ENCODE data around the gene IL9. TPM values are rescaled to one million over a fixed set of nuclear protein-coding genes. Genes with fewer than 3 reads are reported as not detected.
A peak's percentile ranks its signal among the peaks of the same experiment; 100 is the strongest.

Gene IL9
- total and polyA plus RNA-seq, 10 of the 15 experiments (the other 5 are each of a cell fraction or from before 2014, with no cell fraction given): not detected

DNA sequence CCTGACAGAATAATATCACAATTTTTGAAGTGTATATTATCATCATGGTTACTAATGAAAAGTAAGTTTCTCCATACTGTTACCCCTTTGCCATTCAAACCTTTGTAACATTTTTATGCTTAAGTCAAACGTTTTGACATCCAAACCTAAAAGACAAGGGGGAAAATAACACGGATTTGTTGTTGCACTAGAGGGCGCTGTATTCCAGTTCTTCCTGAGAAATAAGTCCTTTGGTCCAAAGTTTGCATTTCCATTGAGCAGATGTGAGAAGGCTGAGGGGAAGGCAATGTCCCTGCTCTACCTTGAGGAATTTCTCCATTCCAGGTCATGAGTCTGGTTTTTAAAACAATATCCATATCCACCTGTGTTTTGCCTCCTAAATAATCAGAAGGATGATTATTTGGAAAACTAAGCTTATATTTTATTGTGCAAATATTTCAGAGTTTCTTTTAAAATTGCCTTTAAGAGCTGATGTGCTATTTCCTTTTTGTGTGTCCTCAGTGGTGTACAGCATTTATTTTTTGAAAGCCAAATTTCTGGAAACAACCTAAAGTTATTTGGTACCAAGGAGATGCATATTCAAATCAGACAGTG is 49.4 kb upstream of the IL9 start:
- DNase-seq (ENCODE audit: low read depth, low spot score) (no peak), FAIRE-seq (peak; percentile 54), ATAC-seq (peak; percentile 70)
- Histone ChIP-seq H3K79me2 (ENCODE audit: control insufficient read depth, insufficient read depth, low read length) (no peaks in the 10 kb centered on the region), H3K36me3 (ENCODE audit: control insufficient read depth in 2 of 2, insufficient read depth in 2 of 2, low read length in 1 of 2) (no peaks in the 10 kb centered on the region), H4K20me1 (ENCODE audit: control insufficient read depth, insufficient read depth) (no peaks in the 10 kb centered on the region), H3K4me1 (ENCODE audit: control insufficient read depth, insufficient read depth, low read length) (no peaks in the 10 kb centered on the region), H3K9me3 (replicated peaks; ENCODE audit: control insufficient read depth, insufficient read depth, low read length) (no peaks in the 10 kb centered on the region), H3K27ac (ENCODE audit: control insufficient read depth, insufficient read depth) (no peak overlapping the region), H3K4me2 (ENCODE audit: control insufficient read depth, insufficient read depth) (no peak overlapping the region), H3K27me3 (replicated peaks in 1 of 2; ENCODE audit: control insufficient read depth in 2 of 2, insufficient read depth in 2 of 2, low read length in 1 of 2) (no peaks in the 10 kb centered on the region; a peak in 2 of 4 replicates), H3K9ac (ENCODE audit: control insufficient read depth, insufficient read depth, low read length) (no peak overlapping the region), H3K4me3 (no peak overlapping the region), H2AFZ (ENCODE audit: control insufficient read depth, low read depth, low read length) (no peak overlapping the region)
- 2% methylated on average over 3 of the region's 3 CpGs for WGBS (ENCODE audit: insufficient coverage, insufficient replicate concordance, low lambda C conversion rate, missing lambda C conversion rate)
- ChIA-PET SMC1A (ENCODE audit: uncharacterized antibody, unreplicated experiment) (interaction anchor here (0.6 to 2.2 kb wide), 8 partner anchors 13 to 268 kb away, joined by 3 to 10 read pairs (median 5); no protein-coding TSS in a partner anchor), RAD21 (ENCODE audit: unreplicated experiment) (interaction anchor here (0.7 to 1.5 kb wide), 6 partner anchors 83 to 267 kb away, joined by 3 to 12 read pairs (median 4); no protein-coding TSS in a partner anchor), CTCF (interaction anchor here (0.6 to 2.5 kb wide), 24 partner anchors 9 to 267 kb away, joined by 3 to 26 read pairs (median 5); partner anchors contain the start of genes LECT2 and SMAD5), POLR2A (no interaction called here)
- TF ChIP-seq CTCF (IDR thresholded peaks at IDR 0.05 in 2 of 3, conservative IDR thresholded peaks at IDR 0.05 in 1 of 3; ENCODE audit: control insufficient read depth in 2 of 3, extremely low read depth in 1 of 3, insufficient read depth in 1 of 3, low read depth in 3 of 3, low read length in 3 of 3): peak; percentile 60 to 77 (median 66)
- TF ChIP-seq RB1 (IDR thresholded peaks at IDR 0.05; ENCODE audit: borderline replicate concordance): peak; percentile 26; the same call in 1 of the 2 replicates
- TF ChIP-seq SMC3 (IDR thresholded peaks at IDR 0.05; ENCODE audit: borderline replicate concordance, low read length): peak; percentile 87
- TF ChIP-seq STAT1 (conservative IDR thresholded peaks at IDR 0.05): 0 out of 2 replicates have a peak, but pooled peaks have one; percentile 57
- peak; percentile 74 for TF ChIP-seq RAD21 (IDR thresholded peaks at IDR 0.05; ENCODE audit: insufficient read depth, low read depth, low read length)
- no peak for TF ChIP-seq POLR2AphosphoS2 (IDR thresholded peaks at IDR 0.05; ENCODE audit: low read depth, low read length)
- TF ChIP-seq PKNOX1 (IDR thresholded peaks at IDR 0.05): no peak
- TF ChIP-seq SREBF2 (IDR thresholded peaks at IDR 0.05; ENCODE audit: low read length): no peak
- no peak for TF ChIP-seq RCOR1 (conservative IDR thresholded peaks at IDR 0.05; ENCODE audit: low read depth, low read length)
- intact Hi-C loops (cut with micrococcal nuclease; ENCODE audit: unreplicated experiment): loop anchor here (1.0 to 5.0 kb wide), 5 partner anchors 58 to 268 kb away; no protein-coding TSS in a partner anchor
- BruUV-seq (replicated peaks): no TSS peak
- in situ Hi-C loops (cut with MboI): loop anchor here (5.0 kb wide), 1 partner anchor 267 kb away; no protein-coding TSS in a partner anchor
